NB4 (cell line): Measurements from ENCODE around the gene CHST11.

ENCODE experiments used
- DNase-seq: peaks from one replicate; pipeline ENCODE4 v3.0.0; 2010; ENCODE audit warnings: low read depth
- H3K4me3 ChIP-seq: one replicate; pipeline ENCODE4 v1.5.1; 2011; ENCODE audit warnings: mild to moderate bottlenecking, low read depth, low read length, moderate library complexity
- MAX ChIP-seq: IDR thresholded peaks from 2 replicates; pipeline ENCODE4 v1.6.1; 2011; ENCODE audit warnings: low read depth, low read length
- MYC ChIP-seq: IDR thresholded peaks from 2 replicates; pipeline ENCODE4 v1.6.1; 2011; ENCODE audit warnings: low read depth, low read length
- POLR2A ChIP-seq: IDR thresholded peaks from 2 replicates; pipeline ENCODE4 v1.6.1; 2011; ENCODE audit warnings: mild to moderate bottlenecking; ENCODE audit not compliant: insufficient read length; ENCODE audit errors: extremely low read depth
- TF ChIP-seq, protein P1 (sequence below): IDR thresholded peaks from one replicate; pipeline ENCODE4 v1.5.1; 2012; ENCODE audit warnings: low read depth, low read length

CHST11 gene

GRCh38 chr12:104482113-104482512, 25.4 kb downstream of the CHST11 start:
- no peak for DNase-seq
- TF ChIP-seq MYC, result no peak
- TF ChIP-seq, protein P1, sequence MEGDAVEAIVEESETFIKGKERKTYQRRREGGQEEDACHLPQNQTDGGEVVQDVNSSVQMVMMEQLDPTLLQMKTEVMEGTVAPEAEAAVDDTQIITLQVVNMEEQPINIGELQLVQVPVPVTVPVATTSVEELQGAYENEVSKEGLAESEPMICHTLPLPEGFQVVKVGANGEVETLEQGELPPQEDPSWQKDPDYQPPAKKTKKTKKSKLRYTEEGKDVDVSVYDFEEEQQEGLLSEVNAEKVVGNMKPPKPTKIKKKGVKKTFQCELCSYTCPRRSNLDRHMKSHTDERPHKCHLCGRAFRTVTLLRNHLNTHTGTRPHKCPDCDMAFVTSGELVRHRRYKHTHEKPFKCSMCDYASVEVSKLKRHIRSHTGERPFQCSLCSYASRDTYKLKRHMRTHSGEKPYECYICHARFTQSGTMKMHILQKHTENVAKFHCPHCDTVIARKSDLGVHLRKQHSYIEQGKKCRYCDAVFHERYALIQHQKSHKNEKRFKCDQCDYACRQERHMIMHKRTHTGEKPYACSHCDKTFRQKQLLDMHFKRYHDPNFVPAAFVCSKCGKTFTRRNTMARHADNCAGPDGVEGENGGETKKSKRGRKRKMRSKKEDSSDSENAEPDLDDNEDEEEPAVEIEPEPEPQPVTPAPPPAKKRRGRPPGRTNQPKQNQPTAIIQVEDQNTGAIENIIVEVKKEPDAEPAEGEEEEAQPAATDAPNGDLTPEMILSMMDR, result no peak
- no peak for TF ChIP-seq POLR2A
- TF ChIP-seq MAX, result no peak
- no peak overlapping the region for H3K4me3 ChIP-seq

DNA sequence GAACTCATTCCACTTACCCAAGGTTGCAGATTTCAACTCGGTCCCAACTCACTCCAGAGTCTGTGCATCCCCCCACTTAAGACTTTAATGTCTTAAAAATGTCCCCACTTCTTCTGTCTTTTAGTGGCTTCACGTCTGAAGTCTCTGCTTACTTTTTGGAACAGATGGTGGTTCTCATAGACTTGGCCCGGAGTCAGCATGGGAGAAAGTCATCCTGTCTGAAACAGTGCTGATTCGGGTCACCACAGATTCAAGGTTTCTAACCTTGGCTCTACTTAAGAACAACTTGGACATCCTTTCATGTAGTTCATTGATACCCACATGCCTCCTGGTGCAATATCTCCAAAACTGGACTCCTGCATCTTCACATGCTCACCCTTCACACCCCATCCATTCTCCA, 26.0 kb downstream of the CHST11 start:
- no peak overlapping the region for H3K4me3 ChIP-seq
- DNase-seq, result no peak
- TF ChIP-seq MYC, result no peak
- TF ChIP-seq POLR2A, result no peak
- TF ChIP-seq, protein P1, result no peak
- TF ChIP-seq MAX, result no peak

- no peak for DNase-seq
- no peak overlapping the region for H3K4me3 ChIP-seq
- TF ChIP-seq, protein P1, result no peak
- TF ChIP-seq POLR2A, result no peak
These were observed 27.3 kb downstream of the CHST11 start for GRCh38 chr12:104484079-104484478.

- TF ChIP-seq MYC (peak; percentile 92), POLR2A (no peak), MAX (peak; percentile 69)
- peak; percentile 94 for DNase-seq
- no peak overlapping the region for H3K4me3 ChIP-seq
These were observed 29.1 kb downstream of the CHST11 start for GRCh38 chr12:104485651-104486362.

- TF ChIP-seq MYC, result no peak
- TF ChIP-seq POLR2A, result no peak
- TF ChIP-seq, protein P1, result no peak
- no peak for TF ChIP-seq MAX
- DNase-seq, result no peak
- no peak overlapping the region for H3K4me3 ChIP-seq
These were observed 29.6 kb downstream of the CHST11 start for GRCh38 chr12:104486363-104486750.

GRCh38 chr12:104486943-104487819, 30.4 kb downstream of the CHST11 start:
- H3K4me3 ChIP-seq, result no peak overlapping the region
- DNase-seq, result peak; percentile 55
- no peak for TF ChIP-seq MYC
- TF ChIP-seq, protein P1, result no peak
- TF ChIP-seq POLR2A, result no peak
- no peak for TF ChIP-seq MAX
